K562 (cell line): Measurements from ENCODE around the gene DPH5. TPM values are rescaled to one million over a fixed set of nuclear protein-coding genes. Genes with fewer than 3 reads are reported as not detected.

Experiments
- ATAC-seq: fragments of 200-7000 bp; cut with Tn5 transposase; 3 replicates; pipeline ENCODE4 v1.9.1; 2020; ENCODE audit warnings: moderate library complexity
- BruUV-seq: library from RNA; stranded (reverse); fragments of 400-500 nt; replicated peaks from 2 replicates; lab custom pipeline; 2021; lab: Mats Ljungman, UMichigan
- CTCF ChIA-PET: fragments of 300-600 bp; formaldehyde crosslinking; extraction: SDS; loops from one replicate; lab custom pipeline; 2021; ENCODE audit warnings: low intra/inter-chr PET ratio; lab: Yijun Ruan, JAX
- POLR2A ChIA-PET: fragments of 300-600, 350-650 bp; sonication (Branson Sonifier 250); formaldehyde crosslinking; extraction: SDS; loops from one replicate; lab custom pipeline; 2021; ENCODE audit warnings: antibody characterized with exemption, inconsistent platforms; lab: Yijun Ruan, JAX
- DNase-seq, 4 experiments: peaks; one replicate each; pipeline versions ENCODE4 v3.0.0 to v3.0.0-alpha.2; 2011 to 2018; ENCODE audit warnings: low spot score in 3 of 4, mixed read lengths in 3 of 4; ENCODE audit errors: extremely low read depth in 1 of 4
- FAIRE-seq: peaks from 2 replicates; lab custom pipeline; 2011; peaks lifted over from hg19 to GRCh38; lab: Jason Lieb, UNC
- H2AFZ ChIP-seq: 2 replicates; pipeline ENCODE4 v1.6.0; 2011; ENCODE audit warnings: low read depth, low read length, control low read depth, inconsistent platforms
- H3K27ac ChIP-seq: fragments of 200-600 bp; 3 replicates; pipeline ENCODE4 v1.8.0; 2011; ENCODE audit warnings: low read depth, mild to moderate bottlenecking, control low read depth, inconsistent platforms, low read length, moderate library complexity, mixed read lengths; ENCODE audit errors: extremely low read depth
- H3K27me3 ChIP-seq, 2 experiments: fragments of 300-600 bp in 1 of 2; 2 replicates in 1 of 2; 3 replicates in 1 of 2; pipeline versions ENCODE4 v1.6.0 to v1.8.0; 2011; ENCODE audit warnings: inconsistent platforms in 2 of 2, low read length in 2 of 2, mild to moderate bottlenecking in 1 of 2, mixed read lengths in 1 of 2, moderate library complexity in 1 of 2; ENCODE audit not compliant: control insufficient read depth in 2 of 2, insufficient read depth in 2 of 2
- H3K36me3 ChIP-seq: fragments of 300-600 bp; 3 replicates; pipeline ENCODE4 v1.8.0; 2011; ENCODE audit warnings: mild to moderate bottlenecking, low read length, inconsistent platforms; ENCODE audit not compliant: control insufficient read depth, insufficient read depth
- H3K4me1 ChIP-seq, 2 experiments: fragments of 200-600 bp in 1 of 2; replicated peaks in 1 of 2; 2 replicates in 1 of 2; 3 replicates in 1 of 2; pipeline versions ENCODE4 v1.5.1 to v1.8.0; 2011; ENCODE audit warnings: inconsistent platforms in 2 of 2, low read length in 2 of 2, mild to moderate bottlenecking in 1 of 2, mixed read lengths in 1 of 2, moderate library complexity in 1 of 2; ENCODE audit not compliant: control insufficient read depth in 2 of 2, insufficient read depth in 2 of 2
- H3K4me2 ChIP-seq: 2 replicates; pipeline ENCODE4 v1.6.1; 2011; ENCODE audit warnings: low read length, control low read depth, inconsistent platforms, mixed read lengths; ENCODE audit not compliant: insufficient read depth
- H3K4me3 ChIP-seq: fragments of 200-600 bp; sonication (generic), shearing (Covaris generic); 2 replicates; pipeline ENCODE4 v1.5.1; 2016; ENCODE audit warnings: control low read depth, inconsistent platforms
- H3K79me2 ChIP-seq: fragments of 200-600 bp; 3 replicates; pipeline ENCODE4 v1.8.0; 2011; ENCODE audit warnings: low read length, inconsistent platforms; ENCODE audit not compliant: control insufficient read depth, insufficient read depth
- H3K9ac ChIP-seq, 2 experiments: 2 replicates each; pipeline versions ENCODE4 v1.6.0 to v1.6.1; 2011; ENCODE audit warnings: low read depth in 2 of 2, low read length in 2 of 2, control low read depth in 1 of 2, inconsistent platforms in 1 of 2, mild to moderate bottlenecking in 1 of 2, mixed read lengths in 1 of 2; ENCODE audit not compliant: insufficient read depth in 1 of 2
- H3K9me1 ChIP-seq: one replicate; pipeline ENCODE4 v1.6.0; 2011; ENCODE audit warnings: inconsistent platforms, mild to moderate bottlenecking, low read length, moderate library complexity; ENCODE audit not compliant: control insufficient read depth, insufficient read depth
- H3K9me3 ChIP-seq: replicated peaks from 2 replicates; pipeline ENCODE4 v1.5.1; 2011; ENCODE audit warnings: low read depth, low read length, inconsistent platforms; ENCODE audit not compliant: control insufficient read depth, insufficient read depth
- H4K20me1 ChIP-seq: replicated peaks from 2 replicates; pipeline ENCODE4 v1.6.1; 2011; ENCODE audit warnings: low read length, inconsistent platforms, mixed read lengths; ENCODE audit not compliant: control insufficient read depth, insufficient read depth
- CBFA2T3 ChIP-seq: fragments of 450-650 bp; IDR thresholded peaks from 2 replicates; pipeline ENCODE4 v1.6.1; 2017
- CCAR2 ChIP-seq: fragments of 200-400 bp; formaldehyde crosslinking; IDR thresholded peaks from 2 replicates; pipeline ENCODE4 v1.6.1; 2017; ENCODE audit warnings: mild to moderate bottlenecking, low read depth, low read length
- CHD1 ChIP-seq: fragments of 200-600 bp; sonication (generic); IDR thresholded peaks from one replicate; pipeline ENCODE4 v1.6.1; 2012; ENCODE audit warnings: mild to moderate bottlenecking, moderate library complexity, low read length, inconsistent platforms
- CREBBP ChIP-seq: IDR thresholded peaks from one replicate; pipeline ENCODE4 v1.6.1; 2012; ENCODE audit warnings: low read depth, mild to moderate bottlenecking, control low read depth, inconsistent platforms, low read length
- EP400 ChIP-seq: fragments of 450-650 bp; IDR thresholded peaks from 2 replicates; pipeline ENCODE4 v1.6.1; 2017; ENCODE audit warnings: antibody characterized with exemption, mild to moderate bottlenecking, moderate library complexity
- FOXK2 ChIP-seq, 2 experiments: fragments of 450-650 bp; IDR thresholded peaks in 1 of 2; conservative IDR thresholded peaks in 1 of 2; 2 replicates each; pipeline ENCODE4 v1.6.1; 2016; ENCODE audit warnings: low read depth in 2 of 2, mild to moderate bottlenecking in 1 of 2
- FOXP1 ChIP-seq: sonication (generic); formaldehyde crosslinking; IDR thresholded peaks from 2 replicates; pipeline ENCODE4 v1.8.0; 2022; ENCODE audit warnings: mild to moderate bottlenecking, missing genetic modification reagents
- GABPA ChIP-seq: fragments of 200-800 bp; sonication (Bioruptor generic); conservative IDR thresholded peaks from 2 replicates; pipeline ENCODE4 v1.6.1; 2016; ENCODE audit warnings: low read depth, missing genetic modification characterization, missing compliant biosample characterization
- MTA1 ChIP-seq: fragments of 450-650 bp; IDR thresholded peaks from 2 replicates; pipeline ENCODE4 v1.6.1; 2017; ENCODE audit warnings: borderline replicate concordance
- NUFIP1 ChIP-seq: fragments of 450-650 bp; IDR thresholded peaks from 2 replicates; pipeline ENCODE4 v1.6.1; 2018; ENCODE audit not compliant: partially characterized antibody
- OTX1 ChIP-seq: fragments of 450-650 bp; formaldehyde crosslinking; IDR thresholded peaks from 2 replicates; pipeline ENCODE4 v1.4.0; 2022; ENCODE audit warnings: mild to moderate bottlenecking
- PRDM10 ChIP-seq: fragments of 450-650 bp; IDR thresholded peaks from 2 replicates; pipeline ENCODE4 v1.6.1; 2018; ENCODE audit not compliant: partially characterized antibody
- PREB ChIP-seq: sonication (generic); formaldehyde crosslinking; IDR thresholded peaks from 2 replicates; pipeline ENCODE4 v1.8.1; 2023; ENCODE audit warnings: mild to moderate bottlenecking, missing genetic modification reagents
- RNF2 ChIP-seq: sonication (generic); IDR thresholded peaks from 2 replicates; pipeline ENCODE4 v1.6.1; 2016
- SNAPC5 ChIP-seq: fragments of 250-450 bp; sonication (Bioruptor Pico); IDR thresholded peaks from 2 replicates; pipeline ENCODE4 v1.8.0; 2021; ENCODE audit warnings: moderate library complexity, mild to moderate bottlenecking, inconsistent platforms
- SRSF7 ChIP-seq: fragments of 200-400 bp; formaldehyde crosslinking; optimal IDR thresholded peaks from 2 replicates; pipeline ENCODE3; 2017; ENCODE audit warnings: mild to moderate bottlenecking, low read depth, low read length
- ZBTB1 ChIP-seq: sonication (generic); formaldehyde crosslinking; IDR thresholded peaks from 2 replicates; pipeline ENCODE4 v1.8.1; 2023; ENCODE audit warnings: missing genetic modification reagents, low read depth, mild to moderate bottlenecking, borderline replicate concordance
- ZNF253 ChIP-seq: fragments of 250-450 bp; sonication (Bioruptor Pico); conservative IDR thresholded peaks from 2 replicates; pipeline ENCODE4 v1.6.1; 2021; ENCODE audit warnings: mild to moderate bottlenecking
- ZNF354B ChIP-seq: fragments of 250-450 bp; sonication (Bioruptor Pico); IDR thresholded peaks from 2 replicates; pipeline ENCODE4 v1.4.0; 2020
- ZNF79 ChIP-seq: fragments of 250-450 bp; sonication (Bioruptor Pico); IDR thresholded peaks from 2 replicates; pipeline ENCODE4 v1.4.0; 2020; ENCODE audit warnings: low read depth, mild to moderate bottlenecking, moderate library complexity
- WGBS: fragments of 100-300 bp; shearing (Covaris generic); methylation state at CpG from one replicate; pipeline ENCODE4 v1.1.6; 2016; ENCODE audit warnings: low coverage, mixed read lengths; ENCODE audit not compliant: insufficient coverage; ENCODE audit errors: missing lambda C conversion rate; 5-methylcytosine and 5-hydroxymethylcytosine counted together
- in situ Hi-C: fragments of 300-500 bp; cut with MboI; formaldehyde crosslinking; loops from 4 replicates; pipeline ENCODE4 v1.15.0; 2018; ENCODE audit warnings: inconsistent platforms, mixed read lengths
- intact Hi-C: fragments of 100-400 bp; cut with micrococcal nuclease; formaldehyde crosslinking; loops from 2 replicates; pipeline ENCODE4 v1.14.2; 2022
- polyA plus RNA-seq, 8 experiments: library from polyadenylated mRNA; depleted of rRNA in 4 of 8; stranded (reverse) in 5 of 8; unstranded in 3 of 8; fragments of >200 nt; fragmentation: Nextera tagmentation in 2 of 8; fragmentation: Illumina TruSeq in 1 of 8; extraction: Ambion mirVana in 2 of 8; extraction: Trizol in 1 of 8; gene quantifications; 2 replicates each; pipeline versions ENCODE4 v1.2.1 to v1.2.3, GENCODE V29; 2011 to 2014; ENCODE audit warnings: inconsistent platforms in 1 of 8, missing spikeins in 1 of 8
- total RNA-seq, 7 experiments: library from RNA; depleted of rRNA in 6 of 7; stranded (reverse); fragments of >200 nt in 6 of 7; fragmentation: Illumina TruSeq in 2 of 7; extraction: Trizol in 2 of 7; gene quantifications; 2 replicates each; pipeline versions ENCODE4 v1.2.1 to v1.2.3, GENCODE V29; 2011 to 2021; ENCODE audit warnings: low replicate concordance in 1 of 7

DPH5 gene
- total and polyA plus RNA-seq, 9 of the 15 experiments (the other 6 are each of a cell fraction or from before 2014, with no cell fraction given) = 37.6 to 159 (median 89.7) TPM

GRCh38 chr1:101065575-101065974 lies 40.0 kb upstream of the DPH5 start:
- ChIA-PET CTCF (no interaction called here), POLR2A (no interaction called here)
- no TSS peak for BruUV-seq
- H3K79me2 ChIP-seq = no peaks in the 10 kb centered on the region
- intact Hi-C loops = no loop called here
- H3K27me3 ChIP-seq = no peaks in the 10 kb centered on the region
- no peaks in the 10 kb centered on the region for H3K36me3 ChIP-seq
- in situ Hi-C loops = no loop called here
- WGBS = 95% methylated on average over 1 of the region's 1 CpG
- no peaks in the 10 kb centered on the region for H3K9me3 ChIP-seq
- ATAC-seq (no peak), FAIRE-seq (no peak), DNase-seq (no peak)
- no peak overlapping the region for H3K9ac ChIP-seq
- peaks cover 5 to 8% of the 10 kb centered on the region in 2 experiments; a peak in 4 of 5 replicates for H3K4me1 ChIP-seq
- no peak overlapping the region for H2AFZ ChIP-seq
- H3K4me2 ChIP-seq = no peak overlapping the region
- no peaks in the 10 kb centered on the region for H3K9me1 ChIP-seq
- TF ChIP-seq GABPA (tag) = no peak
- TF ChIP-seq ZNF253 = no peak
- TF ChIP-seq CCAR2 = no peak
- TF ChIP-seq SNAPC5 (CRISPR knock-in tag) = no peak
- TF ChIP-seq ZNF79 (CRISPR knock-in tag) = no peak
- no peak for TF ChIP-seq OTX1 (CRISPR knock-in tag)
- no peak for TF ChIP-seq ZBTB1 (CRISPR knock-in tag)
- TF ChIP-seq FOXK2 (conservative IDR thresholded peaks at IDR 0.05 in 1 of 2, IDR thresholded peaks at IDR 0.05 in 1 of 2; ENCODE audit: low read depth in 2 of 2) = no peak
- TF ChIP-seq PREB = no peak
- no peak for TF ChIP-seq ZNF354B (CRISPR knock-in tag)
- no peak for TF ChIP-seq MTA1
- no peak for TF ChIP-seq SRSF7
- TF ChIP-seq CHD1 = no peak
- no peak for TF ChIP-seq PRDM10
- TF ChIP-seq NUFIP1 = no peak
- no peak for TF ChIP-seq CBFA2T3
- TF ChIP-seq RNF2 = no peak
- no peak for TF ChIP-seq EP400
- no peak for TF ChIP-seq FOXP1 (CRISPR knock-in tag)
- TF ChIP-seq CREBBP = no peak
- TF ChIP-seq, all 486 proteins: peak for 0
- H3K27ac ChIP-seq = no peak overlapping the region
- H4K20me1 ChIP-seq = no peaks in the 10 kb centered on the region
- no peak overlapping the region for H3K4me3 ChIP-seq
